HEK293 (cell line): Measurements from ENCODE around the gene USP24.
A peak's percentile ranks its signal among the peaks of the same experiment; 100 is the strongest.

Source experiments
- CTCF ChIA-PET: fragments of 350-600 bp; formaldehyde crosslinking; extraction: SDS; loops from one replicate; lab custom pipeline; 2021; ENCODE audit warnings: antibody characterized with exemption; lab: Yijun Ruan, JAX
- POLR2A ChIA-PET: fragments of 300-600 bp; formaldehyde crosslinking; extraction: SDS; loops from one replicate; lab custom pipeline; 2020; ENCODE audit warnings: antibody characterized with exemption, inconsistent platforms; lab: Yijun Ruan, JAX
- H3K27ac ChIP-seq: fragments of 200-500 bp; sonication (Bioruptor generic); 2 replicates; pipeline ENCODE4 v1.5.1; 2014; ENCODE audit warnings: low read depth, low read length, control low read depth, inconsistent platforms; ENCODE audit errors: extremely low read depth
- H3K36me3 ChIP-seq, 2 experiments: fragments of 200-500 bp in 1 of 2; sonication (Bioruptor generic) in 1 of 2; 1 replicate in 1 of 2; 2 replicates in 1 of 2; pipeline ENCODE4 v1.5.1; 2014 to 2017; ENCODE audit warnings: inconsistent platforms in 2 of 2, low read length in 2 of 2; ENCODE audit not compliant: control insufficient read depth in 2 of 2, insufficient read depth in 1 of 2
- H3K4me1 ChIP-seq: fragments of 200-500 bp; sonication (Bioruptor generic); 2 replicates; pipeline ENCODE4 v1.5.1; 2014; ENCODE audit warnings: mild to moderate bottlenecking, low read length, inconsistent platforms; ENCODE audit not compliant: control insufficient read depth, insufficient read depth
- H3K4me3 ChIP-seq: 2 replicates; pipeline ENCODE4 v1.5.1; 2011; ENCODE audit warnings: low read depth, mild to moderate bottlenecking, control low read depth, low read length, moderate library complexity
- H3K9me3 ChIP-seq: fragments of 200-500 bp; sonication (Bioruptor generic); 2 replicates; pipeline ENCODE4 v1.5.1; 2014; ENCODE audit warnings: low read depth, low read length, inconsistent platforms; ENCODE audit not compliant: control insufficient read depth, insufficient read depth
- TCF7L2 ChIP-seq: IDR thresholded peaks from 2 replicates; pipeline ENCODE4 v1.6.1; 2011; ENCODE audit warnings: low read depth, mild to moderate bottlenecking, inconsistent platforms, low read length, moderate library complexity, borderline replicate concordance
- TSHZ1 ChIP-seq: fragments of 450-650 bp; formaldehyde crosslinking; IDR thresholded peaks from 2 replicates; pipeline ENCODE4 v1.5.1; 2016; ENCODE audit warnings: missing biosample characterization, missing genetic modification characterization, borderline replicate concordance
- YY2 ChIP-seq: fragments of 450-650 bp; formaldehyde crosslinking; IDR thresholded peaks from 2 replicates; pipeline ENCODE4 v1.5.1; 2016; ENCODE audit warnings: missing biosample characterization, missing genetic modification characterization
- ZFP37 ChIP-seq: fragments of 450-650 bp; formaldehyde crosslinking; IDR thresholded peaks from 2 replicates; pipeline ENCODE4 v1.5.1; 2016; ENCODE audit warnings: missing biosample characterization, missing genetic modification characterization
- ZNF114 ChIP-seq: fragments of 450-650 bp; formaldehyde crosslinking; IDR thresholded peaks from 2 replicates; pipeline ENCODE4 v1.5.0; 2017; ENCODE audit warnings: missing biosample characterization, missing genetic modification characterization
- ZNF146 ChIP-seq: fragments of 450-650 bp; formaldehyde crosslinking; IDR thresholded peaks from 2 replicates; pipeline ENCODE4 v1.5.1; 2016; ENCODE audit warnings: missing biosample characterization, missing genetic modification characterization
- ZNF175 ChIP-seq: fragments of 450-650 bp; formaldehyde crosslinking; IDR thresholded peaks from 2 replicates; pipeline ENCODE4 v1.5.1; 2016; ENCODE audit warnings: missing biosample characterization, missing genetic modification characterization
- ZNF280C ChIP-seq: fragments of 450-650 bp; formaldehyde crosslinking; IDR thresholded peaks from 2 replicates; pipeline ENCODE4 v1.5.1; 2016; ENCODE audit warnings: missing biosample characterization, missing genetic modification characterization
- ZNF426 ChIP-seq: fragments of 450-650 bp; formaldehyde crosslinking; IDR thresholded peaks from 2 replicates; pipeline ENCODE4 v1.5.1; 2017; ENCODE audit warnings: missing biosample characterization, missing genetic modification characterization, mild to moderate bottlenecking, inconsistent platforms, moderate library complexity
- ZNF549 ChIP-seq: fragments of 450-650 bp; IDR thresholded peaks from 2 replicates; pipeline ENCODE4 v1.5.1; 2018; ENCODE audit warnings: missing biosample characterization, missing genetic modification characterization, mild to moderate bottlenecking, inconsistent platforms, moderate library complexity
- ZNF555 ChIP-seq: fragments of 450-650 bp; formaldehyde crosslinking; conservative IDR thresholded peaks from 2 replicates; pipeline ENCODE4 v1.5.1; 2017; ENCODE audit warnings: missing biosample characterization, mild to moderate bottlenecking, missing genetic modification characterization, inconsistent platforms
- ZNF600 ChIP-seq: fragments of 450-650 bp; formaldehyde crosslinking; IDR thresholded peaks from 2 replicates; pipeline ENCODE4 v1.5.1; 2016; ENCODE audit warnings: missing biosample characterization, missing genetic modification characterization
- ZSCAN30 ChIP-seq: fragments of 450-650 bp; IDR thresholded peaks from 2 replicates; pipeline ENCODE4 v1.5.1; 2018; ENCODE audit warnings: missing biosample characterization, mild to moderate bottlenecking, missing genetic modification characterization, moderate library complexity
- TF ChIP-seq, protein P1 (sequence below): fragments of 450-650 bp; formaldehyde crosslinking; IDR thresholded peaks from 2 replicates; pipeline ENCODE4 v1.5.1; 2016; ENCODE audit warnings: missing biosample characterization, missing genetic modification characterization
- TF ChIP-seq, protein P2 (sequence below): fragments of 450-650 bp; formaldehyde crosslinking; IDR thresholded peaks from 2 replicates; pipeline ENCODE4 v1.5.1; 2017; ENCODE audit warnings: missing biosample characterization, missing genetic modification characterization
- TF ChIP-seq, protein P3 (sequence below): fragments of 450-650 bp; formaldehyde crosslinking; IDR thresholded peaks from 2 replicates; pipeline ENCODE4 v1.5.1; 2017; ENCODE audit warnings: missing biosample characterization, mild to moderate bottlenecking, missing genetic modification characterization, moderate library complexity

The USP24 gene

GRCh38 chr1:55167224-55167871, 47.8 kb downstream of the USP24 start:
- ChIA-PET POLR2A (interaction anchor here (0.8 kb wide), 1 partner anchor 8 kb away, joined by 6 read pairs; no protein-coding TSS in a partner anchor), CTCF (interaction anchor here (1.3 to 2.3 kb wide), 2 partner anchors 41 to 110 kb away, joined by 3 to 10 read pairs; no protein-coding TSS in a partner anchor)
- no peak for TF ChIP-seq YY2 (tag by site-specific recombination)
- TF ChIP-seq ZFP37: no peak
- TF ChIP-seq, protein P1, sequence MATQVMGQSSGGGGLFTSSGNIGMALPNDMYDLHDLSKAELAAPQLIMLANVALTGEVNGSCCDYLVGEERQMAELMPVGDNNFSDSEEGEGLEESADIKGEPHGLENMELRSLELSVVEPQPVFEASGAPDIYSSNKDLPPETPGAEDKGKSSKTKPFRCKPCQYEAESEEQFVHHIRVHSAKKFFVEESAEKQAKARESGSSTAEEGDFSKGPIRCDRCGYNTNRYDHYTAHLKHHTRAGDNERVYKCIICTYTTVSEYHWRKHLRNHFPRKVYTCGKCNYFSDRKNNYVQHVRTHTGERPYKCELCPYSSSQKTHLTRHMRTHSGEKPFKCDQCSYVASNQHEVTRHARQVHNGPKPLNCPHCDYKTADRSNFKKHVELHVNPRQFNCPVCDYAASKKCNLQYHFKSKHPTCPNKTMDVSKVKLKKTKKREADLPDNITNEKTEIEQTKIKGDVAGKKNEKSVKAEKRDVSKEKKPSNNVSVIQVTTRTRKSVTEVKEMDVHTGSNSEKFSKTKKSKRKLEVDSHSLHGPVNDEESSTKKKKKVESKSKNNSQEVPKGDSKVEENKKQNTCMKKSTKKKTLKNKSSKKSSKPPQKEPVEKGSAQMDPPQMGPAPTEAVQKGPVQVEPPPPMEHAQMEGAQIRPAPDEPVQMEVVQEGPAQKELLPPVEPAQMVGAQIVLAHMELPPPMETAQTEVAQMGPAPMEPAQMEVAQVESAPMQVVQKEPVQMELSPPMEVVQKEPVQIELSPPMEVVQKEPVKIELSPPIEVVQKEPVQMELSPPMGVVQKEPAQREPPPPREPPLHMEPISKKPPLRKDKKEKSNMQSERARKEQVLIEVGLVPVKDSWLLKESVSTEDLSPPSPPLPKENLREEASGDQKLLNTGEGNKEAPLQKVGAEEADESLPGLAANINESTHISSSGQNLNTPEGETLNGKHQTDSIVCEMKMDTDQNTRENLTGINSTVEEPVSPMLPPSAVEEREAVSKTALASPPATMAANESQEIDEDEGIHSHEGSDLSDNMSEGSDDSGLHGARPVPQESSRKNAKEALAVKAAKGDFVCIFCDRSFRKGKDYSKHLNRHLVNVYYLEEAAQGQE: no peak
- Histone ChIP-seq H3K4me1 (no peaks in the 10 kb centered on the region; the same call in 1 of the 2 replicates), H3K36me3 (peaks cover 16 to 64% of the 10 kb centered on the region in 2 experiments; a peak in 2 of 3 replicates), H3K27ac (no peak overlapping the region), H3K9me3 (no peaks in the 10 kb centered on the region), H3K4me3 (no peak overlapping the region)

DNA sequence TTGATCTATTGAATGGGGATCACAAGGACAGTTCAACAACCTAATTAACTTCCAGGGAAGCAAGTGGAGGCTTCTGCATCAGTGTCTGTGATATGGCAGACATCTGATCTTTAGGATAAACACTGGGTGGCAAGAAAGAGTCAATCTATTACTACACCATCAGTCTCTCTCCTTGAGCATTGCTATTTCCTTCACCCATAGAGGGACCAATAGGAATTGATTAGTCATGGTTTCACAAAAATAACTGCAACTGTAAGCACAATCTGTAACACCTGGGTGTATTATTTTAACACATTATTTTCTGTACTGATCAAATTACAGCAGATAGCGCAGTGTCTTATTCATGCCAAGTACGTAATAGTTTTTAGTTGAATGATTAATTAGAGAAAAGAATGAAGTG, 50.3 kb downstream of the USP24 start:
- TF ChIP-seq, protein P2, sequence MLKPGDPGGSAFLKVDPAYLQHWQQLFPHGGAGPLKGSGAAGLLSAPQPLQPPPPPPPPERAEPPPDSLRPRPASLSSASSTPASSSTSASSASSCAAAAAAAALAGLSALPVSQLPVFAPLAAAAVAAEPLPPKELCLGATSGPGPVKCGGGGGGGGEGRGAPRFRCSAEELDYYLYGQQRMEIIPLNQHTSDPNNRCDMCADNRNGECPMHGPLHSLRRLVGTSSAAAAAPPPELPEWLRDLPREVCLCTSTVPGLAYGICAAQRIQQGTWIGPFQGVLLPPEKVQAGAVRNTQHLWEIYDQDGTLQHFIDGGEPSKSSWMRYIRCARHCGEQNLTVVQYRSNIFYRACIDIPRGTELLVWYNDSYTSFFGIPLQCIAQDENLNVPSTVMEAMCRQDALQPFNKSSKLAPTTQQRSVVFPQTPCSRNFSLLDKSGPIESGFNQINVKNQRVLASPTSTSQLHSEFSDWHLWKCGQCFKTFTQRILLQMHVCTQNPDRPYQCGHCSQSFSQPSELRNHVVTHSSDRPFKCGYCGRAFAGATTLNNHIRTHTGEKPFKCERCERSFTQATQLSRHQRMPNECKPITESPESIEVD (tag by site-specific recombination): 0 out of 2 replicates have a peak, but pooled peaks have one; percentile 10
- no peak for TF ChIP-seq ZNF280C (tag by site-specific recombination)
- Histone ChIP-seq H3K9me3 (no peaks in the 10 kb centered on the region), H3K4me3 (no peak overlapping the region), H3K36me3 (peaks cover 22 to 59% of the 10 kb centered on the region in 2 experiments), H3K27ac (no peak overlapping the region), H3K4me1 (no peaks in the 10 kb centered on the region; the same call in 1 of the 2 replicates)
- POLR2A ChIA-PET: no interaction called here
- CTCF ChIA-PET: interaction anchor here (2.3 kb wide), 1 partner anchor 113 kb away, joined by 10 read pairs; no protein-coding TSS in a partner anchor

DNA sequence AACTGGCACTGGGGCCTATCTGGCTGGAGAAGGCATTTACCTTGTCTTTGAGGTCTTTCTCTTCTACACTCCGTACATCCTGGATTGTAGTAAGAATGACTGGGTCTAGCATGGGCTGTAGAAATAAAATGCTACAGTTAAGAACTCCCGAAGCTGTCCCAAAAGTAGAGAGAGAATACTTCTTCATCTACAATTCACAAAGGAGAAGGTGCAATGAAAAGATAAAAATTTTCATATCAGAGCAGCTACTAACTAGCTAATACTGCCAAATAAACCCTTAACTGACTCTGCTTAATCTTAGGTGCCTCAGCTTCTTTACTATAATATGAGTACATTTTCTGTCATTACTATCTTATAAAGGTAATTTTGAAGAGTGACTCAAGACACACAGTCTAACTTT, 55.6 kb downstream of the USP24 start:
- Histone ChIP-seq H3K4me3 (no peak overlapping the region), H3K27ac (no peak overlapping the region), H3K36me3 (peaks cover 6 to 69% of the 10 kb centered on the region in 2 experiments), H3K9me3 (no peaks in the 10 kb centered on the region), H3K4me1 (no peaks in the 10 kb centered on the region; the same call in 1 of the 2 replicates)
- ChIA-PET POLR2A (no interaction called here), CTCF (interaction anchor here (0.6 to 2.1 kb wide), 2 partner anchors 20 to 130 kb away, joined by 3 to 9 read pairs; no protein-coding TSS in a partner anchor)
- TF ChIP-seq TSHZ1 (tag by site-specific recombination) (no peak), ZNF175 (tag by site-specific recombination) (no peak), ZNF146 (tag by site-specific recombination) (no peak), ZNF549 (tag by site-specific recombination) (no peak), TCF7L2 (no peak), ZNF114 (no peak), ZNF600 (tag by site-specific recombination) (no peak), ZSCAN30 (tag by site-specific recombination) (no peak), ZNF426 (tag by site-specific recombination) (no peak), ZNF555 (tag by site-specific recombination) (no peak)
- TF ChIP-seq, protein P3, sequence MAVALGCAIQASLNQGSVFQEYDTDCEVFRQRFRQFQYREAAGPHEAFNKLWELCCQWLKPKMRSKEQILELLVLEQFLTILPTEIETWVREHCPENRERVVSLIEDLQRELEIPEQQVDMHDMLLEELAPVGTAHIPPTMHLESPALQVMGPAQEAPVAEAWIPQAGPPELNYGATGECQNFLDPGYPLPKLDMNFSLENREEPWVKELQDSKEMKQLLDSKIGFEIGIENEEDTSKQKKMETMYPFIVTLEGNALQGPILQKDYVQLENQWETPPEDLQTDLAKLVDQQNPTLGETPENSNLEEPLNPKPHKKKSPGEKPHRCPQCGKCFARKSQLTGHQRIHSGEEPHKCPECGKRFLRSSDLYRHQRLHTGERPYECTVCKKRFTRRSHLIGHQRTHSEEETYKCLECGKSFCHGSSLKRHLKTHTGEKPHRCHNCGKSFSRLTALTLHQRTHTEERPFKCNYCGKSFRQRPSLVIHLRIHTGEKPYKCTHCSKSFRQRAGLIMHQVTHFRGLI (tag by site-specific recombination): no peak
